ENCODE results near the gene ST14.

ST14 gene

DNA sequence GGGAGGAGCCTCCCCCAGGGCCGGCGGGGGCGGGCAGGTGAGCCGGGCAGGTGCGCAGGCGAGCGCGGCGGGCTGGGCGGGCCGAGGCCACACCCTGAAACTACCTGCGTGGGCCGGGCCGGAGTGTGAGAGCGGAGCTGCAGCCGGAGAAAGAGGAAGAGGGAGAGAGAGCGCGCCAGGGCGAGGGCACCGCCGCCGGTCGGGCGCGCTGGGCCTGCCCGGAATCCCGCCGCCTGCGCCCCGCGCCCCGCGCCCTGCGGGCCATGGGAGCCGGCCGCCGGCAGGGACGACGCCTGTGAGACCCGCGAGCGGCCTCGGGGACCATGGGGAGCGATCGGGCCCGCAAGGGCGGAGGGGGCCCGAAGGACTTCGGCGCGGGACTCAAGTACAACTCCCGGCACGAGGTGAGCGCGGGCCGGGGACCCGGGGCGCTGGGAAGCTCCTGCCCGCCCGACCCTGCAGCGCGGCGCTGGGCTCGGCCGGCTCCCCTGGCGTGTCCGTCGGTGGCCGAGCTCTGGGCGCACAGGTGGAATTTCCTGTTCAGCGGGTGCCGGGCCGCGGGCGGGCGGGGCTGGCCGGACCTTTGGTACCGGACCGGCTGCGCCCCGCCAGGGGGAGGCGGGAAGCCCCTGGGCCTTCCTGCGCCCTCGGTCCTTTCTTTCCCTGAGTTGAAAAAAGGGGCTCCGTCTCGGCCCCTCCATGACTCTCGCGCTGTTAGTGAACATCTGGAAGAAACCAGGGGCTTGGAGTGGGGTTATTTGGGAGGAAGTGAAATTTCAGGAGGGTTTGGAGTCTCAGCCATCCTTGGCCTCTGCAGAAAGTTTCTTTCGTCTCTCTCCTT is at the start of gene ST14:
TSS of gene ST14 (plus strand) at position 126 of the 841 bp plus-strand sequence. CDS start at position 324, 198 bp downstream.
- peaks cover 50% of the 10 kb centered on the region for H3K27me3 ChIP-seq (ENCODE audit: insufficient read depth, insufficient read length)
- H3K4me3 ChIP-seq (ENCODE audit: insufficient read length, low read depth): peak within 1 kb of the TSS; percentile 40
- DNase-seq (ENCODE audit: low read depth, low spot score): no peak
- H3K36me3 ChIP-seq (ENCODE audit: insufficient read depth, insufficient read length, low read length): no peaks in the 10 kb centered on the region
- peak within 1 kb of the TSS; percentile 61 for H3K9ac ChIP-seq (ENCODE audit: insufficient read length, low read depth)
- peaks cover 12% of the 10 kb centered on the region for H3K4me1 ChIP-seq (ENCODE audit: insufficient read depth, insufficient read length)
- TF ChIP-seq ZNF274 (IDR thresholded peaks at IDR 0.05; ENCODE audit: low read depth, low read length): no peak
- TF ChIP-seq SUZ12 (IDR thresholded peaks at IDR 0.05; ENCODE audit: extremely low read depth, insufficient read depth, insufficient read length): peak; percentile 60
- H3K9me3 ChIP-seq (ENCODE audit: insufficient read depth, low read length): no peaks in the 10 kb centered on the region

DNA sequence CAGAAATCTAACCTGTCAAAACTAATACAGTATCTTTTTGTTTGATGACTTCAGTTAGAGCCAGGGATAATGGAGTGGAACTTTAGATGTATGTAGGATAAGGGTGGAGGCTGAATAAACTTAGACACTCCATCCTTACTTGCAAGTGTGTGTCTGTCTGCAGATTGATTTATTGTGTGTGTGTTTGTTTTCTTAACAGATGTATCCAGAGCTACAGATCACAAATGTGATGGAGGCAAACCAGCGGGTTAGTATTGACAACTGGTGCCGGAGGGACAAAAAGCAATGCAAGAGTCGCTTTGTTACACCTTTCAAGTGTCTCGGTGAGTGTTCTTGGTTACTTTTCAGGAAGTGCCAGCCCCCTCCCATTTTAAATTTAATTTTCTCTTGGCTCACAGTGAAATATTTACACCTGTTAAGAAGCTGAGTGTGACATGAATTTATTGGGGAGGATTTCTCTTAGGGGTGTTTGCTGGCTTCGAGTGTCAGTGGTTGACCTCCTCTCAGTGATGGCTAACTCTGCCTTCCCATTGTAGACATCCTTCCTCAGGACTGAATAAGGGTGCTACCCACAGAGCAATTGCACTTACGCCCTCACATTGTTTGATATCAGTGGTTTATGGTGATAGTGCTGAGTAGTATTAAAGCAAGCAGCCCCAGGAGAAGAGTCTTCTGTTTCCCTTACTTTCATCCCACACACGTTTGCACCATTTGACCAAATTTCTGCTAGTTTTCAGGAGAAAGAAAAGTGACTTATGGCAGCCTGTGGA is 49.1 kb upstream of the ST14 start:
- Histone ChIP-seq H3K36me3 (ENCODE audit: insufficient read depth, insufficient read length, low read length) (peaks cover 31% of the 10 kb centered on the region), H3K9me3 (ENCODE audit: insufficient read depth, low read length) (no peaks in the 10 kb centered on the region), H3K4me1 (ENCODE audit: insufficient read depth, insufficient read length) (no peaks in the 10 kb centered on the region), H3K27me3 (ENCODE audit: insufficient read depth, insufficient read length) (no peaks in the 10 kb centered on the region), H3K4me3 (ENCODE audit: insufficient read length, low read depth) (no peak overlapping the region), H3K9ac (ENCODE audit: insufficient read length, low read depth) (no peak overlapping the region)
- no peak for TF ChIP-seq YY1 (IDR thresholded peaks at IDR 0.05; ENCODE audit: insufficient read depth, insufficient read length)
- no peak for DNase-seq (ENCODE audit: low read depth, low spot score)

DNA sequence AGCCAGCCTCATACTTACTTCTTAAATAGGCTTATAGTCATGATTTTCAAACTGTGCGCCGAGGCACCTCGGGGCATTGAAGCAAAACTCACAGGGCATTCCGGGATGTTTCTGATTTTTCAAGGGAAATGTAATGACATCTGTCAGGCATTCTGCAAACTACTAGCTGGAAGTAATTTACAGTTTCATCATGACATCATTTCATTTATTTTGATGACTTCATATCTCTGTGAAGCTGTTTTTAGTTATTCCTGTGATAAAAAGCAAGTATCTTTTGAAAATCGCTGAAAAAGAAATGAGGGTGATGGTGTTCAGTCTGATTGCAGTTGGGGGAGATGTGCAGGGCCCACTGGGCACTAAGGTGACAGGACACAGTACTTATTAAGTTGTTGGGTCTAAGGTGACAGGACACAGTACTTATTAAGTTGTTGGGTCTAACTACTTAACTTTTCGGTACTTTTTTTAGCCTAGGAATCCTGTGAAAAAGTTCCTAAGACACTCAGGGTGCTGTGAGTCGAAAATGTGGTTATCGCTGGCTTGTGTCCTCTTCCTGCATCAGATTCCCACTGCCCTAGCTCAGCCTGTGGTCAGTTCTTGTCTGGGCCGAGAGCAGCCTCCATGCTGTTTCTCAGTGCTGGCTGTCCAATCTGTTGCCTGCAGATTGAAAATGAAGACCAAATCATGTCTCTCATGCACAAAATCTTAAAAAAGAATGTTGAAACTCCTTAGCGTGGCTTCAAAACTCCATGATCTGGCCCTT is 47.3 kb upstream of the ST14 start:
- TF ChIP-seq SUZ12 (IDR thresholded peaks at IDR 0.05; ENCODE audit: extremely low read depth, insufficient read depth, insufficient read length): no peak
- TF ChIP-seq YY1 (IDR thresholded peaks at IDR 0.05; ENCODE audit: insufficient read depth, insufficient read length): no peak
- no peak for TF ChIP-seq ZNF274 (IDR thresholded peaks at IDR 0.05; ENCODE audit: low read depth, low read length)
- H3K4me1 ChIP-seq (ENCODE audit: insufficient read depth, insufficient read length): no peaks in the 10 kb centered on the region
- H3K36me3 ChIP-seq (ENCODE audit: insufficient read depth, insufficient read length, low read length): peaks cover 36% of the 10 kb centered on the region
- no peak overlapping the region for H3K4me3 ChIP-seq (ENCODE audit: insufficient read length, low read depth)
- H3K9ac ChIP-seq (ENCODE audit: insufficient read length, low read depth): no peak overlapping the region
- no peaks in the 10 kb centered on the region for H3K9me3 ChIP-seq (ENCODE audit: insufficient read depth, low read length)
- DNase-seq (ENCODE audit: low read depth, low spot score): no peak
- no peaks in the 10 kb centered on the region for H3K27me3 ChIP-seq (ENCODE audit: insufficient read depth, insufficient read length)

DNA sequence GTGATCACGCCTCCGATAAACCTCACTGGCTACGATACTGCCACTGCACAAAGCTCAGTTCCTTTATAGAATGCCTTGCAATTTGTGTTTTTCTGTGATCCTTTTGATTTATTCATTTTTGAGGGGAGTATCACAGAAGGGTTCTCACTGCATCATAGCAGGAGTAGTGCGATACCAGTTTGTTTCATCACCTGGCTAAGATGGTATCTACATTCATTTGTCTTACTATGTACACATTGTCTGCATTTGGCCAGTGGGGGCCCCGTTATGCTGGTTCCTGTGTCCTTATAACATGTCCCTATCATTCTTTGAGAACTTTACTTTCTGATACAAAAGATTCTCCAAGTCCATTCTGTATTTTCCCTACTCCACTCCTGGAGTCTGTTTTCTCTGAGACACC is 45.3 kb upstream of the ST14 start:
- no peaks in the 10 kb centered on the region for H3K9me3 ChIP-seq (ENCODE audit: insufficient read depth, low read length)
- H3K9ac ChIP-seq (ENCODE audit: insufficient read length, low read depth): no peak overlapping the region
- DNase-seq (ENCODE audit: low read depth, low spot score): no peak
- peaks cover 41% of the 10 kb centered on the region for H3K36me3 ChIP-seq (ENCODE audit: insufficient read depth, insufficient read length, low read length)
- H3K4me3 ChIP-seq (ENCODE audit: insufficient read length, low read depth): no peak overlapping the region
- TF ChIP-seq SUZ12 (IDR thresholded peaks at IDR 0.05; ENCODE audit: extremely low read depth, insufficient read depth, insufficient read length) (no peak), YY1 (IDR thresholded peaks at IDR 0.05; ENCODE audit: insufficient read depth, insufficient read length) (no peak), ZNF274 (IDR thresholded peaks at IDR 0.05; ENCODE audit: low read depth, low read length) (no peak)
- H3K4me1 ChIP-seq (ENCODE audit: insufficient read depth, insufficient read length): no peaks in the 10 kb centered on the region
- H3K27me3 ChIP-seq (ENCODE audit: insufficient read depth, insufficient read length): no peaks in the 10 kb centered on the region

DNA sequence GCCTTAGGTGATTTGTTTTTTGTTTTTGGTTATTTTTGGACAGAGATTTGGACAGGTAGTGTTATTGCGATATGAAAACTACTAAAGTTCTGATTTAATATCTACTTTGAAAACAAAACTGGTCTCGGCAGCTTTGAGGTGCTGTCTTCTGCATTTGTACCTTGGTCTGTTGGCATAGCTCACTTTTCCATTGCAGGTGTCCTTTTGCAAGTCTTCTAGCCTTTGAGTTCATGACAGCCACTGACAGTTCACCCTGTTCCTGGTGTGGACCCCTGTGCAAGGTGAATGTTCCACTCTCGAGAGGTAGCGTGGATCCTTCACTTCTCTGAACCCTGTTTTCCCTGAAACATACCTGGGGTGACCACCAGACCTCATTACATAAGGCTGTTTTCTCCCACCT is 44.9 kb upstream of the ST14 start:
- peaks cover 40% of the 10 kb centered on the region for H3K36me3 ChIP-seq (ENCODE audit: insufficient read depth, insufficient read length, low read length)
- no peaks in the 10 kb centered on the region for H3K4me1 ChIP-seq (ENCODE audit: insufficient read depth, insufficient read length)

DNA sequence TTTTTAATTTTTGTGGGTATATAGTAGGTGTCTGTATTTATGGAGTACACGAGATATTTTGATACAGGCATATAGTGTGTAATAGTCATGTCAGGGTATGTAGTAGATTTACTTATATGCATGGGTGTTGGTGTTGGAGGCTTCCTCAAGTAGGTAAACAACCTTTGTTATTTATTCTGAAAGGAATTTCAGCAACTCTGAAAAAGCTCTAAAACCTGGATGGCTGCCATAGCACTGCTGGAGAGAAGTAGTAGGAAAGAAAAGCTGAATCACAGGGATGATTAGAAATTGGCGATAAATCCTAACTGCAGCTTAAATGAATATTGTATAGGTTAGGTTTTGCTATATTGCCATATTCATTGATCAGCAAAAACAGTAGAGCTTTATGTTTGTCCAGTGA is 44.4 kb upstream of the ST14 start:
- no peak for DNase-seq (ENCODE audit: low read depth, low spot score)
- no peaks in the 10 kb centered on the region for H3K9me3 ChIP-seq (ENCODE audit: insufficient read depth, low read length)
- TF ChIP-seq SUZ12 (IDR thresholded peaks at IDR 0.05; ENCODE audit: extremely low read depth, insufficient read depth, insufficient read length): no peak
- no peak for TF ChIP-seq ZNF274 (IDR thresholded peaks at IDR 0.05; ENCODE audit: low read depth, low read length)
- TF ChIP-seq YY1 (IDR thresholded peaks at IDR 0.05; ENCODE audit: insufficient read depth, insufficient read length): no peak
- peaks cover 37% of the 10 kb centered on the region for H3K36me3 ChIP-seq (ENCODE audit: insufficient read depth, insufficient read length, low read length)
- no peaks in the 10 kb centered on the region for H3K4me1 ChIP-seq (ENCODE audit: insufficient read depth, insufficient read length)
- no peak overlapping the region for H3K9ac ChIP-seq (ENCODE audit: insufficient read length, low read depth)
- no peak overlapping the region for H3K4me3 ChIP-seq (ENCODE audit: insufficient read length, low read depth)
- no peaks in the 10 kb centered on the region for H3K27me3 ChIP-seq (ENCODE audit: insufficient read depth, insufficient read length)

More for the DNA sequence above, 44.9 kb upstream of the ST14 start:
- DNase-seq (ENCODE audit: low read depth, low spot score): no peak
- H3K27me3 ChIP-seq (ENCODE audit: insufficient read depth, insufficient read length): no peaks in the 10 kb centered on the region
- no peak overlapping the region for H3K9ac ChIP-seq (ENCODE audit: insufficient read length, low read depth)
- TF ChIP-seq SUZ12 (IDR thresholded peaks at IDR 0.05; ENCODE audit: extremely low read depth, insufficient read depth, insufficient read length): no peak
- TF ChIP-seq YY1 (IDR thresholded peaks at IDR 0.05; ENCODE audit: insufficient read depth, insufficient read length): no peak
- no peak for TF ChIP-seq ZNF274 (IDR thresholded peaks at IDR 0.05; ENCODE audit: low read depth, low read length)
- H3K9me3 ChIP-seq (ENCODE audit: insufficient read depth, low read length): no peaks in the 10 kb centered on the region
- H3K4me3 ChIP-seq (ENCODE audit: insufficient read length, low read depth): no peak overlapping the region

DNA sequence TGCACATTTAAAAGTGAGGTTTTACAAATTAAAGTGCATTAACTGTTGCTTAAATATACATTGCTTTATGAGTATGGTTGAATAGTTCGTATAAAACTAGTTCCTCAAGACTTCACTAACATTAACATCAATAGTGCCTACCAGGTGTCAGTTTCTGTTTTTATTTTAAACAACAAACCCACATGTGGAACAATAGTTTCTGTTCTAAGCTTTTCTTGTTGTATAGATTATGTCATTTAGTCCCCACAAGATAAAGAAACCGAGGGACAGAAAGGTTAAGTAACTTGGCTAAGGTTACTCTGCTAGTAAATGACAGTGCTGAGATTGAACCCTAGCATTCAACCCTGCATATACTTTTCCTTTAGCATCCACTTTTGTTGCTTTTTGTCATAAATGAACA is 41.4 kb upstream of the ST14 start:
- no peak overlapping the region for H3K4me3 ChIP-seq (ENCODE audit: insufficient read length, low read depth)
- no peaks in the 10 kb centered on the region for H3K27me3 ChIP-seq (ENCODE audit: insufficient read depth, insufficient read length)
- H3K9ac ChIP-seq (ENCODE audit: insufficient read length, low read depth): no peak overlapping the region
- H3K36me3 ChIP-seq (ENCODE audit: insufficient read depth, insufficient read length, low read length): peaks cover 54% of the 10 kb centered on the region
- DNase-seq (ENCODE audit: low read depth, low spot score): no peak
- no peaks in the 10 kb centered on the region for H3K9me3 ChIP-seq (ENCODE audit: insufficient read depth, low read length)
- TF ChIP-seq ZNF274 (IDR thresholded peaks at IDR 0.05; ENCODE audit: low read depth, low read length) (no peak), YY1 (IDR thresholded peaks at IDR 0.05; ENCODE audit: insufficient read depth, insufficient read length) (no peak), SUZ12 (IDR thresholded peaks at IDR 0.05; ENCODE audit: extremely low read depth, insufficient read depth, insufficient read length) (no peak)
- no peaks in the 10 kb centered on the region for H3K4me1 ChIP-seq (ENCODE audit: insufficient read depth, insufficient read length)

All from NT2/D1 (cell line).